Mesendoderm (in vitro differentiated cells): ENCODE measurements around the gene ZNF385A.

Source experiments
- DNase-seq: peaks from one replicate; pipeline ENCODE4 v3.0.0; 2013
- H2AK5ac ChIP-seq: 2 replicates; pipeline ENCODE4 v1.6.1; 2013; ENCODE audit warnings: low read length, inconsistent platforms
- H2BK120ac ChIP-seq: 2 replicates; pipeline ENCODE4 v1.6.1; 2013; ENCODE audit warnings: low read depth, mild to moderate bottlenecking, low read length, moderate library complexity, mixed read lengths
- H2BK15ac ChIP-seq: replicated peaks from 2 replicates; pipeline ENCODE4 v1.6.1; 2013; ENCODE audit warnings: low read depth, mild to moderate bottlenecking, moderate library complexity
- H2BK5ac ChIP-seq: 2 replicates; pipeline ENCODE4 v1.6.1; 2013; ENCODE audit warnings: low read length, inconsistent platforms
- H3K18ac ChIP-seq: 2 replicates; pipeline ENCODE4 v1.6.1; 2013; ENCODE audit warnings: mild to moderate bottlenecking, low read length, mixed read lengths
- H3K23ac ChIP-seq: one replicate; pipeline ENCODE4 v1.6.1; 2013; ENCODE audit warnings: low read length
- H3K27ac ChIP-seq: 2 replicates; pipeline ENCODE4 v1.5.1; 2013; ENCODE audit warnings: low read depth, mild to moderate bottlenecking, inconsistent platforms, low read length, moderate library complexity
- H3K27me3 ChIP-seq: 2 replicates; pipeline ENCODE4 v1.6.1; 2013; ENCODE audit warnings: low read length, control low read depth, mild to moderate bottlenecking, inconsistent platforms; ENCODE audit not compliant: insufficient read depth, poor library complexity
- H3K36me3 ChIP-seq: 2 replicates; pipeline ENCODE4 v1.6.1; 2013; ENCODE audit warnings: low read length, inconsistent platforms; ENCODE audit not compliant: control insufficient read depth, insufficient read depth
- H3K4ac ChIP-seq: one replicate; pipeline ENCODE4 v1.6.1; 2013; ENCODE audit warnings: low read depth, mild to moderate bottlenecking, low read length, moderate library complexity
- H3K4me1 ChIP-seq: 2 replicates; pipeline ENCODE4 v1.6.1; 2013; ENCODE audit warnings: low read depth, low read length, inconsistent platforms; ENCODE audit not compliant: control insufficient read depth
- H3K4me2 ChIP-seq: 2 replicates; pipeline ENCODE4 v1.6.1; 2013; ENCODE audit warnings: low read length
- H3K4me3 ChIP-seq: 2 replicates; pipeline ENCODE4 v1.5.1; 2013; ENCODE audit warnings: mild to moderate bottlenecking, low read length
- H3K56ac ChIP-seq: one replicate; pipeline ENCODE4 v1.6.1; 2013; ENCODE audit warnings: low read length
- H3K79me1 ChIP-seq: 2 replicates; pipeline ENCODE4 v1.6.1; 2013; ENCODE audit warnings: low read length, inconsistent platforms
- H3K79me2 ChIP-seq: 2 replicates; pipeline ENCODE4 v1.6.1; 2013; ENCODE audit warnings: mild to moderate bottlenecking, low read length; ENCODE audit not compliant: control insufficient read depth, insufficient read depth
- H3K9ac ChIP-seq: 2 replicates; pipeline ENCODE4 v1.6.1; 2013; ENCODE audit warnings: low read length, inconsistent platforms
- H4K5ac ChIP-seq: one replicate; pipeline ENCODE4 v1.6.1; 2013; ENCODE audit warnings: low read length
- H4K8ac ChIP-seq: one replicate; pipeline ENCODE4 v1.6.1; 2013; ENCODE audit warnings: low read depth, mild to moderate bottlenecking, control low read depth, low read length, moderate library complexity
- WGBS: extraction: QIAGEN DNeasy Blood & Tissue Kit; methylation state at CpG from one replicate; pipeline ENCODE4 v1.1.7; 2013; ENCODE audit warnings: low lambda C conversion rate, missing lambda C conversion rate; ENCODE audit not compliant: insufficient coverage; ENCODE audit errors: extremely low coverage; 5-methylcytosine and 5-hydroxymethylcytosine counted together

The ZNF385A gene

GRCh38 chr12:54418441-54419087 is 34.0 kb upstream of the ZNF385A start:
- Histone ChIP-seq H2BK15ac (peak overlapping the region; percentile 80), H3K27ac (peak overlapping the region; percentile 88), H3K36me3 (no peaks in the 10 kb centered on the region), H3K4me3 (peak overlapping the region; percentile 73), H4K5ac (no peak overlapping the region), H3K4me1 (peaks cover 40% of the 10 kb centered on the region), H2AK5ac (peak overlapping the region; percentile 22), H3K27me3 (no peaks in the 10 kb centered on the region), H3K56ac (peak overlapping the region; percentile 92), H3K79me1 (peaks cover 11% of the 10 kb centered on the region), H3K23ac (peak overlapping the region; percentile 97), H3K4ac (peak overlapping the region; percentile 98), H2BK120ac (peak overlapping the region; percentile 84), H2BK5ac (peak overlapping the region; percentile 55), H3K79me2 (peaks cover 53% of the 10 kb centered on the region), H3K9ac (peak overlapping the region; percentile 98), H3K4me2 (peak overlapping the region; percentile 75), H3K18ac (peak overlapping the region; percentile 98), H4K8ac (peak overlapping the region; percentile 77)
- no CpG with 5 or more reads among the region's 35 CpGs for WGBS
- DNase-seq, result no peak

GRCh38 chr12:54417712-54418440 is 33.3 kb upstream of the ZNF385A start:
- Histone ChIP-seq H3K56ac (peak overlapping the region; percentile 92), H4K8ac (peak overlapping the region; percentile 90), H3K79me1 (peaks cover 16% of the 10 kb centered on the region), H3K4ac (peak overlapping the region; percentile 98), H2BK120ac (peak overlapping the region; percentile 84), H2AK5ac (peak overlapping the region; percentile 91), H3K36me3 (no peaks in the 10 kb centered on the region), H2BK15ac (no peak overlapping the region), H3K18ac (peak overlapping the region; percentile 98), H3K27ac (peak overlapping the region; percentile 61), H3K4me2 (peak overlapping the region; percentile 75), H3K4me3 (peak overlapping the region; percentile 73), H3K4me1 (peaks cover 43% of the 10 kb centered on the region), H3K23ac (peak overlapping the region; percentile 97), H2BK5ac (peak overlapping the region; percentile 55), H3K9ac (peak overlapping the region; percentile 98), H3K79me2 (peaks cover 59% of the 10 kb centered on the region), H3K27me3 (no peaks in the 10 kb centered on the region), H4K5ac (peak overlapping the region; percentile 88)
- DNase-seq, result no peak
- WGBS, result no CpG with 5 or more reads among the region's 25 CpGs

GRCh38 chr12:54416687-54417603 is 32.4 kb upstream of the ZNF385A start:
- Histone ChIP-seq H3K79me2 (peaks cover 69% of the 10 kb centered on the region), H2BK15ac (no peak overlapping the region), H4K8ac (no peak overlapping the region), H3K23ac (no peak overlapping the region), H3K79me1 (peaks cover 25% of the 10 kb centered on the region), H2BK120ac (no peak overlapping the region), H2BK5ac (no peak overlapping the region), H3K27ac (no peak overlapping the region), H2AK5ac (peak overlapping the region; percentile 93), H3K4me3 (peak overlapping the region; percentile 73), H3K4me1 (peaks cover 45% of the 10 kb centered on the region), H3K4me2 (peak overlapping the region; percentile 75), H3K36me3 (no peaks in the 10 kb centered on the region), H4K5ac (no peak overlapping the region), H3K56ac (peak overlapping the region; percentile 92), H3K27me3 (no peaks in the 10 kb centered on the region), H3K18ac (peak overlapping the region; percentile 51), H3K4ac (no peak overlapping the region), H3K9ac (peak overlapping the region; percentile 98)
- no CpG with 5 or more reads among the region's 5 CpGs for WGBS
- no peak for DNase-seq

GRCh38 chr12:54415221-54415929 is 30.8 kb upstream of the ZNF385A start:
- no peak overlapping the region for H2BK15ac ChIP-seq
- no peaks in the 10 kb centered on the region for H3K27me3 ChIP-seq
- peak overlapping the region; percentile 6 for H2AK5ac ChIP-seq
- no peak overlapping the region for H3K27ac ChIP-seq
- peak overlapping the region; percentile 2 for H3K4me2 ChIP-seq
- H3K9ac ChIP-seq, result peak overlapping the region; percentile 36
- DNase-seq, result no peak
- H2BK5ac ChIP-seq, result no peak overlapping the region
- H3K56ac ChIP-seq, result peak overlapping the region; percentile 28
- H3K79me1 ChIP-seq, result peaks cover 33% of the 10 kb centered on the region
- no peak overlapping the region for H3K4ac ChIP-seq
- no CpG with 5 or more reads among the region's 4 CpGs for WGBS
- no peak overlapping the region for H4K8ac ChIP-seq
- peaks cover 3% of the 10 kb centered on the region for H3K36me3 ChIP-seq
- H2BK120ac ChIP-seq, result no peak overlapping the region
- peaks cover 30% of the 10 kb centered on the region for H3K4me1 ChIP-seq
- H3K23ac ChIP-seq, result no peak overlapping the region
- peaks cover 73% of the 10 kb centered on the region for H3K79me2 ChIP-seq
- H3K4me3 ChIP-seq, result no peak overlapping the region
- H3K18ac ChIP-seq, result no peak overlapping the region
- H4K5ac ChIP-seq, result no peak overlapping the region
